Stimulated activated CD4-positive, alpha-beta T cell treated with anti-CD3 and anti-CD28 coated beads, Interleukin-1b, Interleukin-23, amount 100 ng/mL, for 1 hour (primary cell): ENCODE data around the gene FDXACB1.

ENCODE experiments used
- DNase-seq, 2 donors: peaks; one replicate each; pipeline ENCODE4 v3.0.0-alpha.2; 2020; ENCODE audit warnings: low read depth in 2 of 2

FDXACB1 gene

GRCh38 chr11:111843661-111844060 is 35.3 kb downstream of the FDXACB1 start:
- no peak for DNase-seq

DNA sequence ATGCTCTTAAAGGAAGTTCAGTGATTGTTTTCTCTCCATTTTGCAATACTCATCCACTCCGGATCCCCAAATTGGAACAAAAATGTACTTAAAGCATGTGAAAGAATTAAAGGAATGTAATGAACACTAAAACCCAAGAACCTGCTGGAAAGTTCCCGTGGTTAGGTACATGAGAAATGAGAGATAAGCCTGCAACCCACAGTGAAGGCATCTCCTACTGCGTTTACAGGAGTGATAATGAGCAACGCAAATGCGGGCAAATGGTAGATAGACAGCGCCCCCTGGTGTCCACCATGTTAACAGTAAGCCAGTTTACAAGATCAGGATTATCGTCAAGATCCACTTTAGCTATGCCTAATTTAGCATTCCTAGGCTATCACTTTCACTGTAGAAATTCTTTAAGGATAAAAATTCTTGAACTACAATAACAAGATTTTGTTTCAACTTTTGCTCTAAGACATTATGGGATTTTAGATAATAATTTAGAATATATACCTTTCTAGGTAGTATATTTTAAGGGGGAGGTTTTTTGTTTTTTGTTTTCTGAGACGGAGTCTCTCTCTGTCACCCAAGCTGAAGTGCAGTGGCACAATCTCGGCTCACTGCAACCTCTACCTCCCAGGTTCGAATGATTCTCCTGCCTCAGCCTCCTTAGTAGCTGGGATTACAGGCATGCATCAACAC is 37.5 kb downstream of the FDXACB1 start:
- peak; percentile 63 to 84 for DNase-seq

- DNase-seq: no peak
Measured at GRCh38 chr11:111840143-111840542, 38.8 kb downstream of the FDXACB1 start.

DNA sequence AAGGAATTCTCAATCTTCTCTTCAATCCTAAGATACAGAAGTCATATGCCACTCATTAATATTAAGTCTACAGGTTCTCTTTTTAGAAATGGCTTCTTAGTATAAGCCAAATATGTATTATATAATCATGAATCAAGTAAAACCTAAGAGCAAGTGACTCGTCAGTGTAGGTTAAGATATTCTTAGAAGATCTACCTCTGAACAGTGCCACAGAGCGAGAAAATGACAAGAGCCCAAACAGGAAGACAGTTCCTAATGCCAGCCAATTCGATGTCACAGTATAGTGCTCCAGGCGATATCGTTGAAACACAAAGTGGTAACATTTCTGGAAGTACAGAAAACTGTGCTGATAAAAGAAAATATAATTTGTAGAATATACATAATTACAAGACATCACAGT is 40.9 kb downstream of the FDXACB1 start:
- DNase-seq: no peak

DNA sequence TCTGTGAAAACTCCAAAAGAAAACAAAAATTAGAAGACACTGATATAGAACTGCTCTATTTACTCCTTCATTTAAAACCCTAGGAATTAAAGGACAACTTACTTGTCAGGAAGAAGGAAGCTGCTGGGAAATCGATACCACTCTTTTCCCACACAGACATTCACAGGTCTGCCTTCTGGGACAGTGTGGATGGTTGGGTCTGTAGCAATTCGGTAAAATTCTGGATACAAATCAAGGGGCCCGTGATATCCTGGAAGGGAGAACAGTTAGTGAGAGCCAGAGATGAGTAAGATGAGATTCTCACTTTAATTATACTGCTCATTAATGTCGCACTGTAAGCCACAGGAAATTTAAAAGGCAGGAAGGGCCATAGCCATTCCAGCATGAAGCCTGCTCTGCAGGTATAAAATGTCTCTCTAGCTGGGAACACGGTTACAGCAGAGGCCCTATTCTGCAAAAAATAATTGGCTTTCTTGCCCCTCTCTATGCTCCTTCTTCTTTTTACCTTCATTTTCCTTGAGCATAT is 41.5 kb downstream of the FDXACB1 start:
- no peak for DNase-seq

GRCh38 chr11:111836721-111837120 is 42.2 kb downstream of the FDXACB1 start:
- DNase-seq: no peak

DNA sequence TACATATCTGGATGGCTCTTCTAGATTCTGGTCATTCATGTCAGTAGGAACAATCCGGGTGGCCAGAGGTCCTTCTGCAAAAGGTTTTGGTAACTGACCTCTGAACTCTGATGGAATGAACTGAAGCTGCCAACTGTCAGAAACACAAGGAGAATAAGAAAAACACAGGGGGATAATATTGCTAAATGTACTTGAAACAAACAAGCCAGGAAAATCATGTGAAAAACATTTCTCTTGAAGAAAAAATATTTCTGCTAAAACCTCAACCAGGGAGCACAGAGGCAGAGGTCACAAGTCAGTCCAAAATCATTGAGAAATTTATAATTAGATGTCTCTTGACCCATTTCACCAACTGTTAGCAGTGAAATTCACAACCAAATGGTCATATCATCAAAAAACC is 42.8 kb downstream of the FDXACB1 start:
- DNase-seq: no peak

DNA sequence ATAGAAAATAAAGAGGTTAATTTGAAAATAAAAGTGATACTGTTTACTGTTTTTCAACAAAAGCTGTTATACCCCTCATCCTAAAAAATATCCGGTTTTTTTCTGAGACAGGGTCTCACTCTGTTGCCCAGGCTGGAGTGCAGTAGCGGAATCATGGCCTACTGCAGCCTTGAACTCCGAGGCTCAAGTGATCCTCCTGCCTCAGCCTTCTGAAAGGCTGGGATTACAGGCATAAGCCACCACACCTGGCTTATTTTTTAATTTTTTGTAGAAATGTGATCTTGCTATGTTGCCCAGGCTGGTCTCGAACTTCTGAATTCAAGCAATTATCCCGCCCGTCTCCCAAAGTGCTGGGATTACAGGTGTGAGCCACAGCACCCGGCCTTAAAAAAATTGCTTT is 43.3 kb downstream of the FDXACB1 start:
- no peak for DNase-seq

DNA sequence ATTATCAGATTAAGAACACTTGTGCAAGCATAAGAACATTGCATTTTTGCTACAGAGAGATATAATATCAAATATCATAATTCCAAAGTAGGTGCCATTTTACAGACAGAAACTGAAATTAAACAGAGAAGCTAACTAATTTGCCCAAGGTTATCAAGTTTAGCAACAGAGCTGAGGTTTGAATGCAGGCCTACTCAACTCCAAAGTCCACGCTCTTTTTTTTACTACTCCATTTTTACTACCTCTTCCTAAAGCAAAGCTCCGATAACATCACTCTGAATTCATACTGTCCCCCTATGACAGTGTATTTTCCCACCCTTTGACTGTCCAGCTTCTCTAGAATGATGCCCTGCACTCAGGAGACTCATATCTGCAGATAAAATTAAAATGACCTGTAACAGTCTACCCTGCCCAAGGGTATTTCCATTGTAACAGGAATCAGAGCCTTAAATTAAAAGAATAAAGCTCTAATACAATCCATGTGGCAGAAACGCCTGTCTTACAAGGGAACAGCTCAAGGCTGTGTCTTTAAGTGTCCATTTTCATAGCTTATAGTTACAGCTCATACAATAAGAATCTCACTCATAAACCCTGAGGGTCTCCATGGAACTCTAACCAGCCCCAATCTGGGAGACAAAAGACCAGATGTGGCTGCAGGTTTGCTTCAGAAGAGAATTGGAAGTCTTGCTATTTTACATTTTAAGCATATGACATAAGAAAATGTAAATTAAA is 44.4 kb downstream of the FDXACB1 start:
- DNase-seq: no peak

- no peak for DNase-seq
Measured at GRCh38 chr11:111833524-111833923, 45.4 kb downstream of the FDXACB1 start.

- no peak for DNase-seq
Measured at GRCh38 chr11:111829185-111829968, 49.6 kb downstream of the FDXACB1 start.

DNA sequence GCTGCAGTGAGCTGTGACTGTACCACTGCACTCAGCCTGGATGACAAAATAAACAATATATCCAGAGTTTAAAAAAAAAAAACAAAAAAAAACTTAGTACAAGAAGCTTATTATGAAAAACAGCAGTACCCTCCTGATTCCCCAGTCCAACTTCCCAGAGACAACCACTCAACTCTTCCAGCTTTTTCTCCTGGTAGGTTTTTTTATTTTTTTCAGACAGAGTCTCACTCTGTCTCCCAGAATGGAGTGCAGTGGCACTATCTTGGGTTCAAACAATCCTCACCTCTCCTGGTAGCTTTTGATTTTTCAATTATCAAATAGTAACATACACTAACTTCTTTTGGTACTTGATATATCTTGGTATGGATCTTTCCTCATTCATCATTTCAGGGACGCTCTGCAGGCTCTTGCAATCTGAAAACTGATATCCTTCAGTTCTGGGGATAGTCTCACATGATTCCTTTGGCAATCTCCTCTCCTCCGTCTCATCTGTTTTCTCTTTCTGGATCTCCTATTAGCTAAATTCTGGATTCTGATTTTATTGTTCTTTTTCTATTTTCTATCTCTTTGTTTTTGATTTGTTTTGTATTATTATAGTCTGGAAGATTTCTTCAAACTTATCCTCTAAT is 52.5 kb downstream of the FDXACB1 start:
- DNase-seq: no peak
